Stimulated activated CD8-positive, alpha-beta memory T cell treated with anti-CD3 and anti-CD28 coated beads, Interleukin-2, amount 100 ng/mL, for 48 hours (primary cell): ENCODE measurements around the gene CCDC89.

Experiments used
- DNase-seq, 2 donors: peaks; one replicate each; pipeline ENCODE4 v3.0.0-alpha.2; 2020; ENCODE audit warnings: low read depth in 2 of 2

The CCDC89 gene

GRCh38 chr11:85685820-85686459 is at the start of gene CCDC89:
CCDC89 (minus strand) TSS chr11:85686195; CDS start chr11:85686130, 65 bp downstream.
- no peak for DNase-seq

DNA sequence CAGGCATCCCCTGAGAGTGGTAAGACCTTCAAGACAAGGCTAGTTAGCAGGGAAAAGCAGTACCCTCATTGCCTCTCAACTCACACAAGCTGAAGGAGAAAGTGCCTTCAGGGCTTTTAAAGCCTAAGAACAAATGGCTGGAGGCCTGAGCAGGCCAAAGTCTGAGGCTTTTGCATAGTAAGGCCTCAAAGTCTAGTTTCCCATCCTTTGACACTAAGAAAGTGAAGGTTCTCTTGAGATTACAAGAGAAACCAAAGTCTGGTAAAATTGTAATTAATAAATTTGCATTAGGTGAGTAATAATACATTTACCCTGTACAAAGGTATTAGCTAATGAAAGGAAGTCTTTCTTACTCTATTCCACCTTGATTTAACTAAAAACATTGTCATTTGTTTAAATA is 47.0 kb upstream of the CCDC89 start:
- DNase-seq, result no peak

DNA sequence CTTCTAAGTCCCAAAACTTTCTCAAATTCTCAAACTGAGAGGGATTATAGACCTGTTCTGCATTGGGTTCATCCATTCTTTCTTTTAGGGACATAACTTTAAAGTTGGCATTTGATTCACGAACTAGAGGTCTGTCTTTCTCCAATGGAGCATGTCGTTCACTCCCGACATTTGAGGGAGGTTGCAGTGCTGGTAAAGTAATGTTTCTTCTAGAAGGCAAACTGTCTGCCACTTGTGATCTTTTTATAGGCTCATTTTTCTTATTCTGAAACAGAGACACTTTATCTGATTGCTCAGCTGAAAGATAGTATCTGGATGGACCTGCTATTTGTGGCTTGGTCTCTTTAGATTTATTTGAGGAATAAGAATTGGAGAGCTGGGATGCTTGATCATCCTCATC is 40.4 kb upstream of the CCDC89 start:
- DNase-seq, result no peak

DNA sequence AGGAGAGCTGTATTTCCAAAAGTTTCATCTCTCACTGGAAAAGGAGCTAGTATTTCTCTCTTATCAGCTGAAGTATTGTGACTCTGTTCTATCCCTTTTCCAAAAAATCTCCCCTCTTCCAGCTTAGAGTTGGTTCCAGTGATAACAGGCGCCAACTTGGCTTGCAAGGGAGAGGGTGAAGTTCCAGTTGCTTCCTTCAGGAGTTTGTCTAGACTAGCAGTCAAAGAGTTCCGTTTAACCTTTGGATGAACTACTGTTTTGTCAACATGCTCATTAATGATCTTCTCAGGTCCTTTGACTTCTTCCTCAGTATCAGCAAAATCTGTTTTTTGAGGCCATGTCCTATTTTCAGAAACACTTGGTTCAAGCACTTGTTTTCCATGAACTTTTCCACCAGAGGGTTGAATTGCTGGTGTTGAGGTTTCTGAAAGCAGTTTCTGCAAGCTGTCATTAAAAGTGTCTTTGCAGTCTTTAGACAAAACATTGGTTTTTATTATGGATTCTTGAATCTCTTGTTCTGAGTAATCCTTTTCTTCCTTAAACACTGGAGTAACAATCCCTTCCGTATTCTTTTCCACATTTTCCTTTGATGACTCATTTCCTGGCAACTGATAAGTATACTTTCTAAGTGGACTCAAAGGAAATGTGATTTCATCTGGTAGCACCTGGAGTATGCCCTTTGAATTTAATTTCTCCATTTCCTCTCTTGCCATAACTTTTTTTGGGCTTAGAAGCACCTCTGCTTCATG is 39.7 kb upstream of the CCDC89 start:
- no peak for DNase-seq

DNA sequence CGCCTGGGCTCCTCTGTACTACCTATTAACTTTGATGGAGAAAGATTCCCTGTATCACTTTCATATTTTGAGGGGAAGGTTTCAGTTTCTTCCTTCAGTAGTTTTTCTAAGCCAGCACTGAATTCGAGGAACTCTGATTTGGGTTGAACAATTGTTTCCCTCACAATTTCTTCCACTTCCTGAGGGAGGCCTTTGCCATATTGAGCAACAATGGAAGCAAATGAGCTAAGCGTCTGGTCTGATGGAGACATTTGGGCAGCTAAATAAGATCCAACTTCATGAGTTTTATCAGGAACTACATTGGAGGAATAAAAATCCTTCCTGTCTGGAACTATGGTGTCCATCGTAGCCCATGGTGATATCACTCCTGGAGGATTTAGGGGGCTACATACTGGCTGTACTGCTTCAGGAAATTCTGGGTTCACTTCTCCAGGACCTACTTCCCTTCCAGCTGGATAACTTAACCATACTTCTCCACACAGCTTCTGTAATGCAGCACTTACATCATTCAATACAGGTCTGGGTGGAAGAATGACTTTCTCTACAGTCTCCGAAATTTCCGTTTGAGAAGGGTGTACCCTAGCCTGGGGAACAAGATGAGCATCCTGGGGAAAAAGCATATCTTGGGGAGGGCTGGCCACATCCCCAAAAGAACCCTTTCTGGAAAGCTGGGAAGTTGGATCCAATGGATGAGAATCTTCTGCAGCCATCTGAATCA is 38.9 kb upstream of the CCDC89 start:
- no peak for DNase-seq

DNA sequence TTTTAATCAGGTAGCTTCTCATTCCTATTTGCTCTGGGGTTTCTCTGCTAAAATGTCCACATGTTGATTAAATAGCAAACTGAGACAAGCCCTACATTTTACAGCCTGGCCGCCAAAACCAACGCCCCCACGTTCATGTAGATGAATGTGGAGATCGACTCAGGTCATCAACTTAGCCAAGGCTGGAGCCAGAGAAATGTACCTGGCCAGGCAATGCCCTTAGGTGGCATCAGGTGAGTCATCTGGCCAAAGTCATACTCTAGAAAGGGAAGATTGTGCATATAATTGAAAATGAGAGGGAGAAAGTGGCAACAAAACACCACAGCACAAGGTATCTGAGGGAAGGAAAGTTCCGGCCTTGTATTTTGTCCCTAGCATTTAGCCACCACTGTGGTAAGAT is 37.1 kb upstream of the CCDC89 start:
- no peak for DNase-seq

- no peak for DNase-seq
Observed at GRCh38 chr11:85721191-85721590, 35.2 kb upstream of the CCDC89 start.

DNA sequence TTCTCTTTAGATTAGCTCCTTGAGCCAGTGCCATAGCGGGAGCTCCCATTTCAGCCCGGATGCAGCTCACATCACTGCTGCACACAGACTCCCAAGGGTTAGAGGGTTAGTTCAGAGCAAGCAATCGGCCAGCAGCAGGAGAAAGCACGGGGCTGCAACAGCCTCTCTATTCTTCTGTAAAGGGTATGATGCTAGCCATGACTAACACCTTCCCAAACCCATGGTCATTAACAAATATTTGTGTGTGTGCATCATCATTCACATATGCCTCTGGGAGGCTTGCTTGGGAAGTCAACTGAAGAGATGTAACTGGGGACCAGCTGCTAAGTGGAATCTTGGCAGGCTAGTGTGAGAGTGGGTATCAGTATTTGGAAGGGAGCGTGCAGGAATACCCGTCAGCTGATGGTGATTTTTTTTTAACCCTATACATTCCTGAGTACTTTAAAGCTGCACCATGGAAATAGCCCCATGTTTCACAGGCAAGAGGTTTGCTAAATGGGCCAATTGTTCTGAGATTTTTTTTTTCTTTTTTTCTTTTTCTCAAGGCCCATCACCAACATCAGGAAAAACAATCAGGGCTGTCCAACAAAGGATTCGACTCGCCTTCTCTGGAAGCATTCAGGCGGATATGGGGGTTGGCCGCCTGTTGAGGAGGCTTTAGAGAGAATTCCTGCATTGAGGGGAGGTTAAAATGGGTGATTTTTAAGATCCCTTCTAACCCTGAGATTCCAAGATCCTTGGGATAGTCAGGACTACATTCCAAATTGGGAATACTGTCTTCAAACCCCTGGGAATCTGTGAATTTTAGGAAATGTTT is 33.2 kb upstream of the CCDC89 start:
- no peak for DNase-seq

- DNase-seq, result no peak
Observed at GRCh38 chr11:85718126-85718943, 32.3 kb upstream of the CCDC89 start.

- DNase-seq, result no peak
Observed at GRCh38 chr11:85717429-85717828, 31.4 kb upstream of the CCDC89 start.

GRCh38 chr11:85712953-85713352 is 27.0 kb upstream of the CCDC89 start:
- DNase-seq, result no peak

GRCh38 chr11:85710917-85711316 is 24.9 kb upstream of the CCDC89 start:
- no peak for DNase-seq

GRCh38 chr11:85709941-85710702 is 24.1 kb upstream of the CCDC89 start:
- DNase-seq, result no peak

GRCh38 chr11:85705800-85706199 is 19.8 kb upstream of the CCDC89 start:
- DNase-seq, result no peak

GRCh38 chr11:85704967-85705366 is 19.0 kb upstream of the CCDC89 start:
- no peak for DNase-seq

- no peak for DNase-seq
Observed at GRCh38 chr11:85699957-85700741, 14.2 kb upstream of the CCDC89 start.

GRCh38 chr11:85698195-85698594 is 12.2 kb upstream of the CCDC89 start:
- no peak for DNase-seq

DNA sequence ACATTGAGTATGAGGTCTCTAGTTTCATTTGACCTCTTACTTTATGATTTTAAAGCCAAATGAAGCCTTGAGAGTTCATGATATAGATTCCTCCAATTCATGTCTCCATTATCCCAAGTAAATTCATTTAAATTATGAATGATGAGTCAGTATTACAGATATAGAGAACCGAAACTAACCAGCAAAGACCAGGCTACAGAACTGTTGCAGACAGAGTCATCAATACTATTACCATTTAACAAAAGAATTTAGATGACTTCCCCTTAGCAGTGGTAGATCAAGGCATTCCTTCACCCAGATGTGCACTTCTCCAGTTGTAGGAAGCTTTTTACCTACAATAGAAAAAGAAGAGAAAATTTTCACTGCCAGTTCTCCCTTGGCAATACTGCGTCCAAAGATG is 11.8 kb upstream of the CCDC89 start:
- no peak for DNase-seq

DNA sequence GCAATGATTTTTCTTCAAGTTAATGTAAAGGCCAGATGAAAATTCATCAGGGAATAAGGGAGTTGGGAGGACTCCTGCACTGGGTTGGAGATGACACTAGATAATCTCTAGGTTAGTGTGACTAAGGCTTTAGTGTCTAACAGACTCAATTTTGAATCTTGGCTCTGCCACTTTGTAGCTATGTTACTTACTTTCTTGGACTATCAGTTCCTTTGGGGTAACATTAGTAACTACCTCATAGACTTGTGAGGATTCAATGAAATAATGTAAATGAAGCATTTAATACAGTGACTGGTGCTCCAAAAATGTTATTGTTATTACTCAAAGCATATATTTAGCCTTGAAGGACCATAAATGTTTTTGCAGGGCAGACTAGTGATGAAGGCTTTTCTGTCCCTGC is 9.6 kb upstream of the CCDC89 start:
- no peak for DNase-seq
